Cerebellar nuclear complex (tissue), 1 donor: ENCODE measurements around the gene SOD3.

Experiments used
- DNase-seq, 2 experiments: peaks; one replicate each; lab custom pipeline; 2025; lab: John Stamatoyannopoulos, UW

Gene SOD3

DNA sequence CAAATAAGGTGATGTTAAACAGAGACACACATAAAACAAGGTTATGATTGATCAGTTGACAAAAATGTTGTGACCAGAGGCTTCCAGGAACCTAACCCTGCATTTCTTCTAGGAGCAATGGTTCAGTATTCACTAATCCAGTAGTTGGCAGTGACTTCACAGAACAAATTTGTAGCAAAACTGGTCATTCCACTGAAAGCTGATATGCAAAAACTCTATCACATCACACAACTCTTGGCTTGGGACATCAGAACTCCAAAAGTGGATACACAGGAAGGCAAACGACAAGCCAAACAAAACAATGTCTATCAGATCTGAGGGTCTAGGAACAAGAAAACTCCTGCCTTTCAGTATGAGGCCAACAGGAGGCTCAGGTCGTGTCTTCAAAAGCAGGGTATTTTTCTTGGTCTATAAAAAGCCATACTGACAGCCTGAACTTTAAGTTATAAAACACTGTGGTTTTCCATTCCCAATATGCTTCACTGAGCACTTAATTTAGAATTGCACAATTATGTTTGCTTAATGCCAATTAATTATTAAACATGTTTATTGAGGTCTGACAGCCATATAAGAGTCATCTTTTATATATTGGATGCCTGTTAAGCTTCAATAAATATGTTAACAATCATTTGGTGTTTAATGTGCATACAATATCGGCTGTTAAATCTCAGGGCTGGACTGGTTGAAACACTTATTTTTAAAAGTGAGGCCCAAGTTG is 45.6 kb downstream of the SOD3 start:
- no peak for DNase-seq

- DNase-seq, result no peak
Measured at GRCh38 chr4:24842356-24842755, 47.0 kb downstream of the SOD3 start.

DNA sequence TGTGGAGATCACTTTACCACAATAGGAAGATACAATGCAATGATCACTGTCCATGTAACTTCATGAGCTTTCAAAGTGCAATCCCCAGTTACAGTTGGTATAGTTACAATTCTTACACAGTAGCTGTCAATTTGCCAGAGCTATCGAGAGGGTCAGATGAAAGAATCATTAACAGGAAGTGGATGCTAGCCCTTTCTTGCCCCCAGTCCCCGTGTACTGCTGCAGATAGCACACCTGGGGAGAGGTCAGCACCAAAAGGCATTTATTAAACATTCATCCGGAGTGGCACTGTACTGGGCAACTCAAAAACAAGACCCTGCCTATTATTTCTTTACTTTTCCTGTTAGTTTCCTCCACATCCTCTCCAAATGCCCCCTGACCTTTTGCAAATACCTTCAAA is 47.7 kb downstream of the SOD3 start:
- no peak for DNase-seq

- DNase-seq, result no peak
Measured at GRCh38 chr4:24845132-24845531, 49.8 kb downstream of the SOD3 start.

DNA sequence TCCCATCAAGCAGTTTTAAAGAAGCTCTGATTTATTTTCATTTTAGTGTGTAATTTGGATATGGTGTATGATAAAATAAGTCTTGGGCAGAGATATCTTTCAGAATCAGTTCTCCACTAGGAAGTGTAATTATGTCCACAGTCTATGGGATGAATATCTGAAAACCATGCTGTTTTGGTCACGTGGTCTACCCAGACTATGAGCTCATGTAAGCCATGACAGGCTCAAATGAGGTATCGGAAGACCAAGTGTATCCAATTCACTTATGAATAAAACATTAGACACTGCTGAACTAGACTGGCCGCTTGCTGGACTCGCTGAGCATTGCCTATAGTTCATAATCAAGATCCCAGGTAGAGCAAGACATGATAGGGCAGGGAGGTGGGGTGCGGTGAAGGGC is 50.5 kb downstream of the SOD3 start:
- DNase-seq, result no peak

DNA sequence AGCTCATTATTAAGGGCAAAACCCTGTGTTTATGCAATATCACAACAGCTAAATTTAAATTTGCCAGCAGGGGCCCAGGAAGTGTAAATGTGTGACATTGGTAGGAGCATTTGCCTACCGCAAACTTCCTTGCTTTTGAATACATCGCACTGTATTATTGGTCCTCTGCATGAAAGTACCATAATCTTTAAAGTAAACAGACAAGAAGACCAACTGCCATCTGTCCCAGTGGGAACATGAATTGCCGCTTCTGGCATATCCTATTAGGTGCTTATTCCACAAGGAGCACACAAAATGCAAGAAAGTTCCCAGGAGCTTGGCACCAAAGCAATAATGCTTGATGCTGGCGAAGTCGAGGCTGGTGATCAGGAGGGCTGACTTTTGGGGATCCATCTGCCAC is 51.3 kb downstream of the SOD3 start:
- no peak for DNase-seq

GRCh38 chr4:24849351-24849750 is 54.0 kb downstream of the SOD3 start:
- DNase-seq, result no peak

DNA sequence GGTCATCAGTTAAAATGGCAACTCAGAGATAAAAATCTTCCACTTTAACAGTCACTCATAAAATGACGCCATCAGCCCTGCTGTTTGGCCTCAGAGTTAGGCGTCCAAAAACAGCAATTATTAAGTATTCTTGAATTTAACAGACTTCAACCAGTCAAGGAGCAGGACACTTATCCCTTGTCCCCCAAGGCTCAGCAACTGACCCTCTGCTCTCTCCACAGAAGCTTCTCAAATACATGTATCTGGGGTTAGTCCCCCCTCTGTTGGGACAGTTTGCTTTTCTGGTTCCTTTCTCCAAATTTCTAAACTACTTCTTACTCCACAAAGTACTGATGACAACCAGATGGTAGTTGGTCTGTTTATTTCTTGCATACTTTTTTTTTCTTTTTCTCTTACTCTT is 54.4 kb downstream of the SOD3 start:
- no peak for DNase-seq
